GM19395 (cell line): ENCODE measurements around the gene KCNJ16.

Source experiments
- ATAC-seq: cut with Tn5 transposase; IDR thresholded peaks from one replicate; pipeline ENCODE4 v1.9.1; 2021; ENCODE audit warnings: mild to moderate bottlenecking, moderate library complexity; ENCODE audit not compliant: unreplicated experiment

KCNJ16 gene

GRCh38 chr17:70168044-70168976, 93.3 kb downstream of the KCNJ16 start:
- ATAC-seq: peak; percentile 37

GRCh38 chr17:70168977-70169708, 94.1 kb downstream of the KCNJ16 start, which contains the start of gene KCNJ2:
Gene KCNJ2 (plus strand): TSS chr17:70169532. CDS start chr17:70175040, 5,508 bp downstream.
- ATAC-seq: peak; percentile 93

GRCh38 chr17:70169709-70170597, 94.9 kb downstream of the KCNJ16 start:
- ATAC-seq: no peak

- ATAC-seq: no peak
Measured at GRCh38 chr17:70171159-70171558, 96.1 kb downstream of the KCNJ16 start.

- no peak for ATAC-seq
Measured at GRCh38 chr17:70172449-70172848, 97.4 kb downstream of the KCNJ16 start.

- no peak for ATAC-seq
Measured at GRCh38 chr17:70172923-70173322, 97.9 kb downstream of the KCNJ16 start.

GRCh38 chr17:70173681-70174080, 98.7 kb downstream of the KCNJ16 start:
- no peak for ATAC-seq

- ATAC-seq: no peak
Measured at GRCh38 chr17:70181376-70181775, 106.4 kb downstream of the KCNJ16 start.

GRCh38 chr17:70181866-70182265, 106.8 kb downstream of the KCNJ16 start:
- ATAC-seq: no peak

GRCh38 chr17:70183508-70183907, 108.5 kb downstream of the KCNJ16 start:
- ATAC-seq: no peak

- no peak for ATAC-seq
Measured at GRCh38 chr17:70184207-70184606, 109.2 kb downstream of the KCNJ16 start.

GRCh38 chr17:70184770-70185169, 109.7 kb downstream of the KCNJ16 start:
- ATAC-seq: no peak
